BE2C (cell line): ENCODE measurements around the gene SPCS3.
A peak's percentile ranks its signal among the peaks of the same experiment; 100 is the strongest.
"Not testable (repeated sequence)": the region's sequence is repeated elsewhere in the genome, so short reads cannot be mapped to it uniquely, and the experiment has no call there.

Experiments
- DNase-seq: peaks from one replicate; pipeline ENCODE4 v3.0.0-alpha.2; 2020
- H3K27me3 ChIP-seq: fragments of 250-450 bp; sonication (Bioruptor Pico); 2 replicates; pipeline ENCODE4 v1.5.1; 2020; ENCODE audit warnings: mild to moderate bottlenecking
- H3K36me3 ChIP-seq: fragments of 250-450 bp; sonication (Bioruptor Pico); 2 replicates; pipeline ENCODE4 v1.5.1; 2020; ENCODE audit warnings: mild to moderate bottlenecking
- H3K4me1 ChIP-seq: fragments of 250-450 bp; sonication (Bioruptor Pico); 2 replicates; pipeline ENCODE4 v1.5.1; 2020
- H3K4me3 ChIP-seq: 2 replicates; pipeline ENCODE4 v1.5.1; 2011; ENCODE audit warnings: low read depth, low read length
- H3K9me3 ChIP-seq: fragments of 250-450 bp; sonication (Bioruptor Pico); 2 replicates; pipeline ENCODE4 v1.5.1; 2020
- CTCF ChIP-seq: IDR thresholded peaks from 2 replicates; pipeline ENCODE4 v1.5.1; 2012; ENCODE audit warnings: mild to moderate bottlenecking, low read depth, low read length

The SPCS3 gene

GRCh38 chr4:176339936-176340761 lies 20.4 kb downstream of the SPCS3 start:
- TF ChIP-seq CTCF = no peak

GRCh38 chr4:176340871-176341685 lies 21.3 kb downstream of the SPCS3 start:
- peaks cover 2% of the 10 kb centered on the region; the same call in 1 of the 2 replicates for H3K9me3 ChIP-seq

More at GRCh38 chr4:176339936-176340761, 20.4 kb downstream of the SPCS3 start:
- no peaks in the 10 kb centered on the region for H3K36me3 ChIP-seq
- no peaks in the 10 kb centered on the region for H3K27me3 ChIP-seq
- no peak for DNase-seq
- peaks cover 2% of the 10 kb centered on the region; the same call in 1 of the 2 replicates for H3K9me3 ChIP-seq
- H3K4me3 ChIP-seq = no peak overlapping the region
- peaks cover 7% of the 10 kb centered on the region for H3K4me1 ChIP-seq

GRCh38 chr4:176342384-176342783 lies 22.6 kb downstream of the SPCS3 start:
- Histone ChIP-seq H3K4me3 (no peak overlapping the region), H3K36me3 (no peaks in the 10 kb centered on the region), H3K9me3 (peaks cover 2% of the 10 kb centered on the region; the same call in 1 of the 2 replicates), H3K4me1 (peaks cover 7% of the 10 kb centered on the region), H3K27me3 (no peaks in the 10 kb centered on the region)
- DNase-seq = no peak
- no peak for TF ChIP-seq CTCF

More at GRCh38 chr4:176340871-176341685, 21.3 kb downstream of the SPCS3 start:
- Histone ChIP-seq H3K4me1 (peaks cover 7% of the 10 kb centered on the region), H3K36me3 (no peaks in the 10 kb centered on the region), H3K4me3 (no peak overlapping the region), H3K27me3 (no peaks in the 10 kb centered on the region)
- peak; percentile 66 for TF ChIP-seq CTCF
- DNase-seq = peak; percentile 18

GRCh38 chr4:176343286-176343685 lies 23.5 kb downstream of the SPCS3 start:
- no peak for DNase-seq
- Histone ChIP-seq H3K27me3 (no peaks in the 10 kb centered on the region), H3K36me3 (no peaks in the 10 kb centered on the region), H3K9me3 (peaks cover 2% of the 10 kb centered on the region; the same call in 1 of the 2 replicates), H3K4me3 (no peak overlapping the region), H3K4me1 (peaks cover 7% of the 10 kb centered on the region)
- no peak for TF ChIP-seq CTCF

GRCh38 chr4:176345346-176345745 lies 25.6 kb downstream of the SPCS3 start:
- H3K9me3 ChIP-seq, H3K4me3 ChIP-seq, H3K4me1 ChIP-seq, DNase-seq, H3K36me3 ChIP-seq, H3K27me3 ChIP-seq: not testable (repeated sequence)

GRCh38 chr4:176346836-176347235 lies 27.1 kb downstream of the SPCS3 start:
- H3K9me3 ChIP-seq, H3K4me3 ChIP-seq, H3K27me3 ChIP-seq, H3K4me1 ChIP-seq, H3K36me3 ChIP-seq, DNase-seq: not testable (repeated sequence)

- Histone ChIP-seq H3K4me1 (no peaks in the 10 kb centered on the region), H3K36me3 (no peaks in the 10 kb centered on the region), H3K9me3 (no peaks in the 10 kb centered on the region), H3K27me3 (no peaks in the 10 kb centered on the region), H3K4me3 (no peak overlapping the region)
- peak; percentile 37 for DNase-seq
- TF ChIP-seq CTCF = no peak
These were observed 30.9 kb downstream of the SPCS3 start for GRCh38 chr4:176350671-176351070.
